ENCODE results near the gene ZNF516.
"Not testable (repeated sequence)": the region's sequence is repeated elsewhere in the genome, so short reads cannot be mapped to it uniquely, and the experiment has no call there.

The ZNF516 gene, protein sequence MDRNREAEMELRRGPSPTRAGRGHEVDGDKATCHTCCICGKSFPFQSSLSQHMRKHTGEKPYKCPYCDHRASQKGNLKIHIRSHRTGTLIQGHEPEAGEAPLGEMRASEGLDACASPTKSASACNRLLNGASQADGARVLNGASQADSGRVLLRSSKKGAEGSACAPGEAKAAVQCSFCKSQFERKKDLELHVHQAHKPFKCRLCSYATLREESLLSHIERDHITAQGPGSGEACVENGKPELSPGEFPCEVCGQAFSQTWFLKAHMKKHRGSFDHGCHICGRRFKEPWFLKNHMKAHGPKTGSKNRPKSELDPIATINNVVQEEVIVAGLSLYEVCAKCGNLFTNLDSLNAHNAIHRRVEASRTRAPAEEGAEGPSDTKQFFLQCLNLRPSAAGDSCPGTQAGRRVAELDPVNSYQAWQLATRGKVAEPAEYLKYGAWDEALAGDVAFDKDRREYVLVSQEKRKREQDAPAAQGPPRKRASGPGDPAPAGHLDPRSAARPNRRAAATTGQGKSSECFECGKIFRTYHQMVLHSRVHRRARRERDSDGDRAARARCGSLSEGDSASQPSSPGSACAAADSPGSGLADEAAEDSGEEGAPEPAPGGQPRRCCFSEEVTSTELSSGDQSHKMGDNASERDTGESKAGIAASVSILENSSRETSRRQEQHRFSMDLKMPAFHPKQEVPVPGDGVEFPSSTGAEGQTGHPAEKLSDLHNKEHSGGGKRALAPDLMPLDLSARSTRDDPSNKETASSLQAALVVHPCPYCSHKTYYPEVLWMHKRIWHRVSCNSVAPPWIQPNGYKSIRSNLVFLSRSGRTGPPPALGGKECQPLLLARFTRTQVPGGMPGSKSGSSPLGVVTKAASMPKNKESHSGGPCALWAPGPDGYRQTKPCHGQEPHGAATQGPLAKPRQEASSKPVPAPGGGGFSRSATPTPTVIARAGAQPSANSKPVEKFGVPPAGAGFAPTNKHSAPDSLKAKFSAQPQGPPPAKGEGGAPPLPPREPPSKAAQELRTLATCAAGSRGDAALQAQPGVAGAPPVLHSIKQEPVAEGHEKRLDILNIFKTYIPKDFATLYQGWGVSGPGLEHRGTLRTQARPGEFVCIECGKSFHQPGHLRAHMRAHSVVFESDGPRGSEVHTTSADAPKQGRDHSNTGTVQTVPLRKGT

DNA sequence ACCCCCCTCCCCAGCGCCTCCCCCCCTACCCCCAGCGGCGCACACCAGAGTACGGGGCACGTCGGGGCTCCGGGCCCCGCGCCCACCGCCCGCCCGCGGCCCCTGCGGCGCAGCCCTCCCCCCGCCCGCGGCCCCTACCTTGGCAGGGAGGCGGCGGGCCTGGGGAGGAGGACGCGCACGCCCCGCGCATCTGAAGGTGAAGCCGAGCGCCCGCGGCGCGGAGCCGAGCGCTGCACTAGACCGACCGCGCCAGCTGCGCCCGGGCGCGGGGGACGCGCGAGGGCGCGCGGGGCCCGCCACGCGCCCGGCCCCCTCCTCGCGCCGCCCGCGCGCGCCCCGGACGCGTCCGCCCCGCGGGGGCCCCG is at the start of gene ZNF516:
Gene ZNF516 (minus strand): TSS at position 237 of the 365 bp plus-strand sequence. CDS start 52,188 bp downstream, outside the sequence.
- no peak for DNase-seq (ENCODE audit: insufficient read length, low spot score)
- no peak for TF ChIP-seq POLR2A (IDR thresholded peaks at IDR 0.05; ENCODE audit: low read depth, low read length)
- no peak for FAIRE-seq

DNA sequence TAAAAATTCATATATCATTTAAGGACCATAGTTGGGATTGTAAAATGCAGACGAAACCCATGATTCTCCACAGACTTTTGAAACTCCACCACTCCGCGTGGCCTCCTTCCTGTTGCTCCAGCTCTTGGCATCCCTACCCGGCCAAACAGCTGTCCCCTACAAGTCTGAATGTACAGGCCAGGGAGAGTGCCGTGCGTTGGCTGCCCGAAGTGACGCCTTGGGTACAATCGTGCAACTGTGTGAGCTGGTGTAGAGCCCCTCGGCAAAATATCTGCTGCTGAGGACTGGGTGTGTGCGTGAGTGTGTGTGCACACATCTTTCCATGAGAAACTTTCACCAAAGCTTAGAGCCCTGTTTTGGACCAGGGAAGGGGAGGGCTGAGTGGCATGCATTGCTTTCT is 43.8 kb upstream of the ZNF516 start:
- FAIRE-seq (no peak), DNase-seq (ENCODE audit: insufficient read length, low spot score) (no peak)
- no peak for TF ChIP-seq POLR2A (IDR thresholded peaks at IDR 0.05; ENCODE audit: low read depth, low read length)

DNA sequence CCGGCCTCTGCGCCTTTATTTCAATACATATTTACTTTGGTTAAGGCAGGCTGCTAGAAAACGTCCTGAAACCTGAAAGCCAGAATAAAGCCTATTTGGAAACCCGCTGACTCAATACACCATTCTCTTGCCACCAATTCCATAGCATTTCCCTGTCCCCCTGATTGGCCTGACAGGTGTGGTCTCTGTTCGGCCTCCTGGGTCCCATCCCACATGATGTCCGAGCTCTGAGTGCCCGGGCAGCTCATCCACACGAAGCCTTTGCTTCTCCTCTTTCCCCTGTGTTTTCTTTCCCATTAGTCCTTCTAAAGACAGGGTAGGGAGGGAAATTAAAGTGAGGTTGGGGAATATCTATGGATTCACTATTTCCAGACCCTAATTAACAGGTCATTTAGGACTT is 42.6 kb upstream of the ZNF516 start:
- FAIRE-seq = no peak
- no peak for TF ChIP-seq POLR2A (IDR thresholded peaks at IDR 0.05; ENCODE audit: low read depth, low read length)
- DNase-seq (ENCODE audit: insufficient read length, low spot score) = no peak

DNA sequence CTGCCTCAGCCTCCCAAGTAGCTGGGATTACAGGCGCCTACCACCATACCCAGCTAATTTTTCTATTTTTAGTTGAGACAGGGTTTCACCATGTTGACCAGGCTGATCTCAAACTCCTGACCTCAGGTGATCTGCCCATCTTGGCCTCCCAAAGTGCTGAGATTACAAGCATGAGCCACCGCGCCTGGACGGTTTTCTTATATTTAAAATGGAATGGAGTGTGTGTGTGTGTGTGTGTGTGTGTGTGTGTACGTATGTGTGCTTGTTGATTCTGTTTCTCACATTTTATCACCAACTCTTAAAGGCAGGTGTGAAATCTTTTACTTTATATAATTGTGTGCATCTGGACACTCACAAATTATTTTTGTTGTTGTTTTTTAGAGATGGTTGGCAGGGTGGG is 41.6 kb upstream of the ZNF516 start:
- FAIRE-seq; DNase-seq (ENCODE audit: insufficient read length, low spot score): not testable (repeated sequence)

DNA sequence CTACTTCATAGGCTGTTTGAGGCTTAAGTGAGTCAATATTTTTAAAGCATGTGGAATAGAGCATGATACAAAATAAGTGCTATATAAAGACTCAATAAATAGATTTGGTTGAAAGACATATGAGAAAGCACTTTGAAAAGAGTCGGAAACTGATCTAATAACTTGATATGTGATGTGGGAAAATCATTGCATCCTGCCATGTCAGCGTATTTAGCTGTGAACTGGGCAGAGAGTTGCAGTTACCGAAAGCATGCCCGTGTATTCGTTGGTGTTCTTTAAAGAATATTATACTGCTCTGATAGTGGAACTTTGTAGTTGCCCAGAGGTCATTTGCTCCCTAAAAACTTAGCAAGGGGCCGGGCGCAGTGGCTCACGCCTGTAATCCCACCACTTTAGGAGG is 37.8 kb upstream of the ZNF516 start:
- no peak for DNase-seq (ENCODE audit: insufficient read length, low spot score)
- FAIRE-seq = no peak
- TF ChIP-seq POLR2A (IDR thresholded peaks at IDR 0.05; ENCODE audit: low read depth, low read length) = no peak

DNA sequence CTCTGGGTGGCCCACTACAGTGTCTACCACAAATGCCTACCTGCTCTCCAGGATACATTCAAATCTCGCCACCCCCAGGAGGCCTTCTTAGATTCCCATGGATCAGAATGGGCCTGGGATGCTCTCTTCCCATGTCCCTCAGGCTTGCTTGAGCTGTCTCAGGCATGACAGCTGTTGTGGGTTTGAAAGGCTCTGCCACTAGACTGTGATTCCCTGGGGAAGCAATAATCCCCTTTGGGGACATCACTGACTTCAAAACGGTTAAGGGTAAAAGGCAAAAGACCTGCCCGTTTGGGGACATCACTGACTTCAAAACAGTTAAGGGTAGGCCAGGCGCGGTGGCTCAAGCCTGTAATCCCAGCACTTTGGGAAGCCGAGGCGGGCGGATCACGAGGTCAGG is 35.8 kb upstream of the ZNF516 start:
- FAIRE-seq (no peak), DNase-seq (ENCODE audit: insufficient read length, low spot score) (no peak)
- no peak for TF ChIP-seq POLR2A (IDR thresholded peaks at IDR 0.05; ENCODE audit: low read depth, low read length)

DNA sequence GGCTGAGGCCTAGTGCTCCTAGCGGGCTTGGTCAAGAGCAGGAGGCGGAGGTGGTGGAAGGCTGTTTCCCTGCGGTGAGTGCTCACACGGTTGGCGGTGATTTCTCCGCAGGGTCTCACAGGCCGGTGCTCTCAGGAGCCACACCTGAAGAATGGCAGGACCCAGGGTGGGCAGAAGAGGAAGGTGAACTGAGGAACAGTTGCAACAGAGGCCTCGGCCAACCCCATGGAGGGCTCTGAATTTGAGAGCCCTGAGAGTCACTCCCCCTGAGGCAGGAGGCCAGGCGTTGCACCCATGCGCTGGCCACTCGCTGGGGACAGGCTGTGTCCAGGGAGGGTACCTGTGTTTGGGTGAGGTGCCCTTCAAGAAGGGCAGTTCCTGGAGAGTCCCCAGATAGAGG is 35.3 kb upstream of the ZNF516 start:
- TF ChIP-seq POLR2A (IDR thresholded peaks at IDR 0.05; ENCODE audit: low read depth, low read length) = no peak
- no peak for FAIRE-seq
- no peak for DNase-seq (ENCODE audit: insufficient read length, low spot score)

DNA sequence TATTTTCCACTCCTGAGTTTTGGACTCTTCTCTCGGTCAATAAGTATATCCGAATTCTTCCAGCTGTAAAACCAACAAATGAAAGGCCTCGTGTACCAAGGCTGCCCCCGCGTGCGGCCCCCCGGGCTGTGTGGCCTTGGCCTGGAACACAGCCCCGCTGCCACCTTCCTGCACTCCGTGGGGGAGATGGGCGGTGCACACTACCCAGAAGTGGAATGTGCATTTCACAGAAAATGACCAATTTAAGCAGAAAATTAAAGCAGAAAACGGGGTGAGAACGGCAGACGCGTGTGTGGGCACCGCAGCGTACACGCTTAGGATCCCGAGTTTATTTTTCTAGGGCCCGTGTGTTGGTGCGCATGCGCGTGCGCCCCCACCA is 34.4 kb upstream of the ZNF516 start:
- no peak for DNase-seq (ENCODE audit: insufficient read length, low spot score)
- no peak for FAIRE-seq
- TF ChIP-seq POLR2A (IDR thresholded peaks at IDR 0.05; ENCODE audit: low read depth, low read length) = no peak

DNA sequence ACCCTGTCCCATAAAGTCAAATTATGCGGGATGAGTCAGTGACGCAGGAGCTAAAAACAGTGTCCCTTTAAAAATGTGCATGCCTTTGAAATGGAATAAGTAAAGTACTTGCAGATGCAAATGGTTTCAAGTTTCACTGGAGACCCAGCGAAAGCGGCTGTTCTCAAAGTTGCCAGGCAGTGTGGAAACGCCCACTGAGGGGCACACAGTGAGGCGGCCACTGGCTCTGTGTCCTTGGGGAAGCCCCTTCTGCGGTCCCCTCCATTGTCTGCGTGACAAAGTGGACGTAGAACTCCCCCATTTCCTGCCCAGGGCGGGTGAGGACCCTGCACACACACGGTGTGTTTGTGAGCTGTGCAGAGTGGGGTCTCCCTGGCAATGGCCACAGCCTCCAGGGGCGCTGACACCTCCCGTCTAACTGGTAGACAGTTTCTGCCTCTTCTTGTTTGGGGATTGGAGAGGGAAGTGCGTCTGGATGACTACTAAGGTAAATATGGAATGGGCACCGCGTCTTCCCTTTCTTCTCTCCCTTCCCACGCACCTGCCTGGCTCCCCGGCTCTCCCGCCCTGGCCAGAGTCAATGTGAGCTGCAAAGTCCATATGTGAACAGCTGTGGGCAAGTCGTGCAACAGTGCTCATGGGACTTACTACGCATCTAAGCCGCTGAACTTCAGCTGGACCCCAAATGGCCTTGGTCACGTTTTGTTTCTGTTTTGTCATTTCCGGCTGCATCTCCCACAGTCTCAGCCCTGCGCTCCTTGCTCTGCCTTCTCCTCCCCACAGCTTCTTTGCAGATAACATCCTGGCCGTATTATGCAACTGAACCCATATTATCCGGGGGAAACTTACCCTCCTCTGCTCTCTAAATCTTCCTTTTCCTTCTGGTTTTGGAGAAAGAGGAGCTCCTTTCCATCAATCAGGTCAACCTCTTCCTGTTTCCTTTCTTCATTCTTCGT is 33.7 kb upstream of the ZNF516 start:
- FAIRE-seq = no peak
- DNase-seq (ENCODE audit: insufficient read length, low spot score) = no peak
- TF ChIP-seq POLR2A (IDR thresholded peaks at IDR 0.05; ENCODE audit: low read depth, low read length) = no peak

DNA sequence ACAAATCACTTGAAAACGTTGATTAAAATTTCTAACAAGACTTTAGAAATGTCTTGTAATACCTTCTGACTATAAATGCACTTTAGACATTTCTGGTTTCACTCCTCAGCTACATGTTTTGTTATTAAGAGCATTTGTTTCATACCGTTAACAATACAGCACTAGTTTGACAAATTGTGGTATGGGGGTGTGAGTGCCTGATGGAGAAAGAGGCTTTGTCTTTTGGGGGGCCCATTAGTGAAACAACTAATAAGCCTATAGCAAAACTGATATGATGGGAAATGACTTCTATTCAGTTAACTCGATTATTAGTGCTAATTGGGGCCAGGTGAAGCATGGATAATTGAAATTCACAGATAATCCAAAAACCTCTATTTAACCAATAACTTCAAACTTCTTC is 30.9 kb upstream of the ZNF516 start:
- DNase-seq (ENCODE audit: insufficient read length, low spot score) (no peak), FAIRE-seq (no peak)
- TF ChIP-seq POLR2A (IDR thresholded peaks at IDR 0.05; ENCODE audit: low read depth, low read length) = no peak

DNA sequence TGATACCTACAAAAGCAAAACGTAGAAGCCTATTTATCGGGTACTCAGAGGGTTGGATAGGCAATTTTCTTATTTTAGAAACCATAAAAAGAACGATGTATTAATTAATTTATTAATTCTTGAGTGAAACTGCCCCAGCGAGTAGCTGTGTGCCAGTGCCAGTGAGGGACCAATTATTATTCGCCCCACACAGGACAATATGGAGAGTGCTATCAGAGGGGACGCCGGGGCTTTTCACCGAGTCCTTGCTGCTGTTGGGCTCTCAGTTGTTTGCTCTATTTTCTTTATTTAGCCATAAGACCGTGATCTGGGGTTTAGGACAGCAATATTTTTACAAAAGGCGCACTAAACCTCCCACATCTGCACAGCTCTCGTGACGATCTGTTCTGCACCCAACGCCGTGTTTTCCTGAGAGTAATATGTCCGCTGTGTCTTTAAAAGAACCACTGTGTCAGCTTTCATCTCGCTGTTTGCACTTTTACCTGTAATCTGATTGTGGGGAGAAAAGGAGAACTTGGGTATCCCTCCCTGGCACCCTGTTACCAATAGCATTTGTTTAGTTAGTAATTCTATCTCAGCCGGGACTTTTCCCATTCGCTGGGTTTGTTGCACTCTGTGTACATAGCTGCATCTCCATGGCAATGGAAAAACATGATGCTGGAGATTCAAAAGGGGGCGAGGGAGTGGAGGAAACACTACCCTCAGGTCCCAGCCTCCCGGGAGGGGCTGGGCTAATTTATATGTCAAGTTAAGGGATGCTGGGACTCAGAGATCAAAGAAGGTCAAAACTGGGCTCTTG is 30.1 kb upstream of the ZNF516 start:
- DNase-seq (ENCODE audit: insufficient read length, low spot score) (no peak), FAIRE-seq (no peak)
- no peak for TF ChIP-seq POLR2A (IDR thresholded peaks at IDR 0.05; ENCODE audit: low read depth, low read length)

DNA sequence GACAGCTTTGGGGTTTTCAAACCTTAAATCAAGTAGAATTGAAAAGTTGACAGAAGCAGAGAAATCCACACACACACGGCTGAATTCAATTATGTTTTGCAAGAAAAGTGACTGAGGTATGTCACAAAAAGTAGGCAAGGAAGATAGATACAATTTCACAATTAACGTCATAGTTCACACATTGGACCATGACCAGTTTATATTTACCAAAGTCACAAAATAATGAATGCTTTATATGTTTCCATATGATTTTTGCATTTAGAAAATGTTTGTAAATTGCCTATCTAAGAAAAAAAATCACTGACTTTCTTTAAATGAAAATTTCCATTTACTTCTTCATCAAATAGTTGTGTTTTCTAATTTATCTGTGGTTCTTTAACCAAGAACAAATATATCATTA is 29.4 kb upstream of the ZNF516 start:
- TF ChIP-seq POLR2A (IDR thresholded peaks at IDR 0.05; ENCODE audit: low read depth, low read length) = no peak
- no peak for FAIRE-seq
- DNase-seq (ENCODE audit: insufficient read length, low spot score) = no peak

DNA sequence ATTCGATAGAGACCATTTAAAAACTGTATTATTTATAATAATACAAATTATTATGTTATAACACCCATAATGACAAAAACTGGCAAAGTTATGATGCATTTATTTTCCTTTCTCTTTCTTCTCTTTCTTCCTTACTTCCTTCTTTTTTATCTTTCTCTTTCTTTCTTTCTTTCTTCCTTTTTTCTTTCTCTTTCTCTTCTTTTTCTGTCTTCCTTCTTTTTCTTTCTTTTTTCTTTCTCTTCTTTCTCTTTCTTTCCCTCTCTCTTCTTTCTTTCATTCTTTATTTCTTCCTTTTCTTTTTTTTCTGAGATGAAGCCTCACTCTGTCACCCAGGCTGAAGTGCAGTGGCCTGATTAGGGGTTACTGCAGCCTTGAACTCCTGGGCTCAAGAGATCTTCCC is 27.5 kb upstream of the ZNF516 start:
- DNase-seq (ENCODE audit: insufficient read length, low spot score) = no peak
- no peak for TF ChIP-seq POLR2A (IDR thresholded peaks at IDR 0.05; ENCODE audit: low read depth, low read length)
- no peak for FAIRE-seq

Data from H54 (cell line).